ENCODE results near the gene ARHGEF10L.

DNA sequence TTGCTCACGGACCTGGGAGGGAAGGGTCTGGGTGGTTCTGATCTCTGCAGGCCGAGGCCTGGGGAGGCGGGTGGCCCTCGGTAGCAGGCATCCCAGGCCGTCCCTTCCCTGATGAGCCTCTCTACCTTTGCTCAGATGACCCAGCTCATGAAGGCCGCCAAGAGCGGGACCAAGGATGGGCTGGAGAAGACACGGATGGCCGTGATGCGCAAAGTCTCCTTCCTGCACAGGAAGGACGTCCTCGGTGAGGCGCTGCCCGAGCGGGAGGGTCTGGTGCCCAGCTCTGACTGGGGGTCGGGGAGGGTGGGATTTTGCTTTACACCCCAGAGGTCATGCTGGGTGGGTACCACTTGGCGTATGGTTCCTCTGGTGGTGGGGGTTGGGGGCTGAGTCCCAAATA is 76.5 kb downstream of the ARHGEF10L start:
- TF ChIP-seq, protein P1, sequence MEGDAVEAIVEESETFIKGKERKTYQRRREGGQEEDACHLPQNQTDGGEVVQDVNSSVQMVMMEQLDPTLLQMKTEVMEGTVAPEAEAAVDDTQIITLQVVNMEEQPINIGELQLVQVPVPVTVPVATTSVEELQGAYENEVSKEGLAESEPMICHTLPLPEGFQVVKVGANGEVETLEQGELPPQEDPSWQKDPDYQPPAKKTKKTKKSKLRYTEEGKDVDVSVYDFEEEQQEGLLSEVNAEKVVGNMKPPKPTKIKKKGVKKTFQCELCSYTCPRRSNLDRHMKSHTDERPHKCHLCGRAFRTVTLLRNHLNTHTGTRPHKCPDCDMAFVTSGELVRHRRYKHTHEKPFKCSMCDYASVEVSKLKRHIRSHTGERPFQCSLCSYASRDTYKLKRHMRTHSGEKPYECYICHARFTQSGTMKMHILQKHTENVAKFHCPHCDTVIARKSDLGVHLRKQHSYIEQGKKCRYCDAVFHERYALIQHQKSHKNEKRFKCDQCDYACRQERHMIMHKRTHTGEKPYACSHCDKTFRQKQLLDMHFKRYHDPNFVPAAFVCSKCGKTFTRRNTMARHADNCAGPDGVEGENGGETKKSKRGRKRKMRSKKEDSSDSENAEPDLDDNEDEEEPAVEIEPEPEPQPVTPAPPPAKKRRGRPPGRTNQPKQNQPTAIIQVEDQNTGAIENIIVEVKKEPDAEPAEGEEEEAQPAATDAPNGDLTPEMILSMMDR (conservative IDR thresholded peaks at IDR 0.05; ENCODE audit: low read depth, low read length), result no peak
- no peak for TF ChIP-seq EZH2 (IDR thresholded peaks at IDR 0.05; ENCODE audit: low read length, unreplicated experiment)

Data from PC-3 (cell line).